ENCODE measurements around the gene INO80B. TPM values are rescaled to one million over a fixed set of nuclear protein-coding genes. Genes with fewer than 3 reads are reported as not detected.

The INO80B gene
- total and polyA plus RNA-seq, 9 of the 15 experiments (the other 6 are each of a cell fraction or from before 2014, with no cell fraction given): 0.41 to 22.6 (median 9.0) TPM

DNA sequence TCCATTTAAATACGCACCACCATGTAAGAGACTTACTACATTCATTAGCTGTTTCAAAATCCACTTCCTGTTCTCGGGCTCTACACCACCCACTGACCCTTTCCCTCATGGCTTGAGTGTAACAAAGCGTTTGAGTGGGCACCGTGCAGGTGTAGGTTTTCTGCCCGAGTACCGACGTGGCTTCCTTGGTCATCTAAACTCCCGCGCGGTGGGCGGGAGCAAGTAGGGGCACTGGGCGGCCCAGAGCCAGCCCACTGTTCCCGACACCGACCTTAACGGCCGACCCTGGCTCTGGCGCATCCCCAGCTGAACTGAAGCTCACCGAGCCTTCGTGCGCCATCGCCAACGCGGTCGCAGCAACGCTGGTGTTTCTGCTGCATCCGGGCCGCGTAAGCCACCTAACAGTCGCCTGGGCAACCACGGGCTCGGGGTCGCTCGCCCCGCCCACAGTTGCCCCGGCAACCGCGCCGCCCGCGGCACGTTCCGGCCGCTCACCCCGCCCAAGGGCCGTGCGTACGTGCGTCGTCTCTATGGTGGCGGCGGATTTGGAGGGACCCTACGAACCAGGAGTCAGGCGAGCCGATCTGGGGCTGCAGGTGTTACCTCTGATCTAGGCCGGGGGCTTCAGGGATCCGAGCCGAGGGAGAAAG is 33.5 kb upstream of the INO80B start, which contains the start of the genes C2orf81 and WDR54 (continued):
- TF ChIP-seq, protein P1, sequence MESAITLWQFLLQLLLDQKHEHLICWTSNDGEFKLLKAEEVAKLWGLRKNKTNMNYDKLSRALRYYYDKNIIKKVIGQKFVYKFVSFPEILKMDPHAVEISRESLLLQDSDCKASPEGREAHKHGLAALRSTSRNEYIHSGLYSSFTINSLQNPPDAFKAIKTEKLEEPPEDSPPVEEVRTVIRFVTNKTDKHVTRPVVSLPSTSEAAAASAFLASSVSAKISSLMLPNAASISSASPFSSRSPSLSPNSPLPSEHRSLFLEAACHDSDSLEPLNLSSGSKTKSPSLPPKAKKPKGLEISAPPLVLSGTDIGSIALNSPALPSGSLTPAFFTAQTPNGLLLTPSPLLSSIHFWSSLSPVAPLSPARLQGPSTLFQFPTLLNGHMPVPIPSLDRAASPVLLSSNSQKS (CRISPR knock-in tag; IDR thresholded peaks at IDR 0.05): no peak
- TF ChIP-seq DMBX1 (CRISPR knock-in tag; IDR thresholded peaks at IDR 0.05; ENCODE audit: borderline replicate concordance) (no peak), CSDE1 (IDR thresholded peaks at IDR 0.05) (peak in 1 of 2 experiments; percentile 95; a peak in 2 of 4 replicates), MEF2D (tag; conservative IDR thresholded peaks at IDR 0.05; ENCODE audit: low read depth) (no peak), POLR2G (IDR thresholded peaks at IDR 0.05; ENCODE audit: low read depth, low read length) (peak; percentile 63), SUPT5H (IDR thresholded peaks at IDR 0.05) (no peak), MAFF (IDR thresholded peaks at IDR 0.05; ENCODE audit: low read length) (no peak)
- TF ChIP-seq, protein P2, sequence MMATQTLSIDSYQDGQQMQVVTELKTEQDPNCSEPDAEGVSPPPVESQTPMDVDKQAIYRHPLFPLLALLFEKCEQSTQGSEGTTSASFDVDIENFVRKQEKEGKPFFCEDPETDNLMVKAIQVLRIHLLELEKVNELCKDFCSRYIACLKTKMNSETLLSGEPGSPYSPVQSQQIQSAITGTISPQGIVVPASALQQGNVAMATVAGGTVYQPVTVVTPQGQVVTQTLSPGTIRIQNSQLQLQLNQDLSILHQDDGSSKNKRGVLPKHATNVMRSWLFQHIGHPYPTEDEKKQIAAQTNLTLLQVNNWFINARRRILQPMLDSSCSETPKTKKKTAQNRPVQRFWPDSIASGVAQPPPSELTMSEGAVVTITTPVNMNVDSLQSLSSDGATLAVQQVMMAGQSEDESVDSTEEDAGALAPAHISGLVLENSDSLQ (IDR thresholded peaks at IDR 0.05): no peak
- TF ChIP-seq, protein P3, sequence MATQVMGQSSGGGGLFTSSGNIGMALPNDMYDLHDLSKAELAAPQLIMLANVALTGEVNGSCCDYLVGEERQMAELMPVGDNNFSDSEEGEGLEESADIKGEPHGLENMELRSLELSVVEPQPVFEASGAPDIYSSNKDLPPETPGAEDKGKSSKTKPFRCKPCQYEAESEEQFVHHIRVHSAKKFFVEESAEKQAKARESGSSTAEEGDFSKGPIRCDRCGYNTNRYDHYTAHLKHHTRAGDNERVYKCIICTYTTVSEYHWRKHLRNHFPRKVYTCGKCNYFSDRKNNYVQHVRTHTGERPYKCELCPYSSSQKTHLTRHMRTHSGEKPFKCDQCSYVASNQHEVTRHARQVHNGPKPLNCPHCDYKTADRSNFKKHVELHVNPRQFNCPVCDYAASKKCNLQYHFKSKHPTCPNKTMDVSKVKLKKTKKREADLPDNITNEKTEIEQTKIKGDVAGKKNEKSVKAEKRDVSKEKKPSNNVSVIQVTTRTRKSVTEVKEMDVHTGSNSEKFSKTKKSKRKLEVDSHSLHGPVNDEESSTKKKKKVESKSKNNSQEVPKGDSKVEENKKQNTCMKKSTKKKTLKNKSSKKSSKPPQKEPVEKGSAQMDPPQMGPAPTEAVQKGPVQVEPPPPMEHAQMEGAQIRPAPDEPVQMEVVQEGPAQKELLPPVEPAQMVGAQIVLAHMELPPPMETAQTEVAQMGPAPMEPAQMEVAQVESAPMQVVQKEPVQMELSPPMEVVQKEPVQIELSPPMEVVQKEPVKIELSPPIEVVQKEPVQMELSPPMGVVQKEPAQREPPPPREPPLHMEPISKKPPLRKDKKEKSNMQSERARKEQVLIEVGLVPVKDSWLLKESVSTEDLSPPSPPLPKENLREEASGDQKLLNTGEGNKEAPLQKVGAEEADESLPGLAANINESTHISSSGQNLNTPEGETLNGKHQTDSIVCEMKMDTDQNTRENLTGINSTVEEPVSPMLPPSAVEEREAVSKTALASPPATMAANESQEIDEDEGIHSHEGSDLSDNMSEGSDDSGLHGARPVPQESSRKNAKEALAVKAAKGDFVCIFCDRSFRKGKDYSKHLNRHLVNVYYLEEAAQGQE (IDR thresholded peaks at IDR 0.05; ENCODE audit: borderline replicate concordance): no peak
- TF ChIP-seq, protein P3 (CRISPR knock-in tag; IDR thresholded peaks at IDR 0.05; ENCODE audit: low read depth): no peak
- TF ChIP-seq, protein P4, sequence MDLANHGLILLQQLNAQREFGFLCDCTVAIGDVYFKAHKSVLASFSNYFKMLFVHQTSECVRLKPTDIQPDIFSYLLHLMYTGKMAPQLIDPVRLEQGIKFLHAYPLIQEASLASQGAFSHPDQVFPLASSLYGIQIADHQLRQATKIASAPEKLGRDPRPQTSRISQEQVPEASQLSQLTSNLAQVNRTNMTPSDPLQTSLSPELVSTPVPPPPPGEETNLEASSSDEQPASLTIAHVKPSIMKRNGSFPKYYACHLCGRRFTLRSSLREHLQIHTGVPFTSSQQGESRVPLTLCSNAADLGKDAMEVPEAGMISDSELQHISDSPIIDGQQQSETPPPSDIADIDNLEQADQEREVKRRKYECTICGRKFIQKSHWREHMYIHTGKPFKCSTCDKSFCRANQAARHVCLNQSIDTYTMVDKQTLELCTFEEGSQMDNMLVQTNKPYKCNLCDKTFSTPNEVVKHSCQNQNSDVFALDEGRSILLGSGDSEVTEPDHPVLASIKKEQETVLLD (IDR thresholded peaks at IDR 0.05): peak; percentile 88; the same call in 1 of the 2 replicates
- TF ChIP-seq, protein P5, sequence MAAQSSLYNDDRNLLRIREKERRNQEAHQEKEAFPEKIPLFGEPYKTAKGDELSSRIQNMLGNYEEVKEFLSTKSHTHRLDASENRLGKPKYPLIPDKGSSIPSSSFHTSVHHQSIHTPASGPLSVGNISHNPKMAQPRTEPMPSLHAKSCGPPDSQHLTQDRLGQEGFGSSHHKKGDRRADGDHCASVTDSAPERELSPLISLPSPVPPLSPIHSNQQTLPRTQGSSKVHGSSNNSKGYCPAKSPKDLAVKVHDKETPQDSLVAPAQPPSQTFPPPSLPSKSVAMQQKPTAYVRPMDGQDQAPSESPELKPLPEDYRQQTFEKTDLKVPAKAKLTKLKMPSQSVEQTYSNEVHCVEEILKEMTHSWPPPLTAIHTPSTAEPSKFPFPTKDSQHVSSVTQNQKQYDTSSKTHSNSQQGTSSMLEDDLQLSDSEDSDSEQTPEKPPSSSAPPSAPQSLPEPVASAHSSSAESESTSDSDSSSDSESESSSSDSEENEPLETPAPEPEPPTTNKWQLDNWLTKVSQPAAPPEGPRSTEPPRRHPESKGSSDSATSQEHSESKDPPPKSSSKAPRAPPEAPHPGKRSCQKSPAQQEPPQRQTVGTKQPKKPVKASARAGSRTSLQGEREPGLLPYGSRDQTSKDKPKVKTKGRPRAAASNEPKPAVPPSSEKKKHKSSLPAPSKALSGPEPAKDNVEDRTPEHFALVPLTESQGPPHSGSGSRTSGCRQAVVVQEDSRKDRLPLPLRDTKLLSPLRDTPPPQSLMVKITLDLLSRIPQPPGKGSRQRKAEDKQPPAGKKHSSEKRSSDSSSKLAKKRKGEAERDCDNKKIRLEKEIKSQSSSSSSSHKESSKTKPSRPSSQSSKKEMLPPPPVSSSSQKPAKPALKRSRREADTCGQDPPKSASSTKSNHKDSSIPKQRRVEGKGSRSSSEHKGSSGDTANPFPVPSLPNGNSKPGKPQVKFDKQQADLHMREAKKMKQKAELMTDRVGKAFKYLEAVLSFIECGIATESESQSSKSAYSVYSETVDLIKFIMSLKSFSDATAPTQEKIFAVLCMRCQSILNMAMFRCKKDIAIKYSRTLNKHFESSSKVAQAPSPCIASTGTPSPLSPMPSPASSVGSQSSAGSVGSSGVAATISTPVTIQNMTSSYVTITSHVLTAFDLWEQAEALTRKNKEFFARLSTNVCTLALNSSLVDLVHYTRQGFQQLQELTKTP (IDR thresholded peaks at IDR 0.05; ENCODE audit: low read depth in 1 of 2, partially characterized antibody in 2 of 2): no peak

Measured in K562 (cell line).